Dermis microvascular lymphatic vessel endothelial cell (primary cell): Measurements from ENCODE around the gene CD22. TPM values are rescaled to one million over a fixed set of nuclear protein-coding genes. Genes with fewer than 3 reads are reported as not detected.
A peak's percentile ranks its signal among the peaks of the same experiment; 100 is the strongest.

Experiments
- DNase-seq, 2 donors: peaks; one replicate each; pipeline versions ENCODE4 v3.0.0 to v3.0.0-alpha.2; 2010; ENCODE audit warnings: low read depth in 2 of 2
- total RNA-seq: library from RNA; depleted of rRNA; stranded (reverse); fragments of >200 nt; gene quantifications from 2 replicates; pipeline ENCODE4 v1.2.1, GENCODE V29; 2014

Gene CD22
- total RNA-seq, 1 donor from 2014 or later, result 0.13 TPM

- DNase-seq, result no peak
Measured at GRCh38 chr19:35341006-35341405, 12.0 kb downstream of the CD22 start.

- no peak for DNase-seq
Measured at GRCh38 chr19:35341565-35342225, 12.7 kb downstream of the CD22 start.

GRCh38 chr19:35342430-35342829 is 13.4 kb downstream of the CD22 start:
- no peak for DNase-seq

GRCh38 chr19:35344511-35345031 is 15.6 kb downstream of the CD22 start:
- no peak for DNase-seq

GRCh38 chr19:35345671-35346111 is 16.7 kb downstream of the CD22 start:
- DNase-seq, result no peak

- DNase-seq, result no peak
Measured at GRCh38 chr19:35346193-35347052, 17.4 kb downstream of the CD22 start.

- DNase-seq, result no peak
Measured at GRCh38 chr19:35347171-35347929, 18.4 kb downstream of the CD22 start, which contains the start of gene FFAR1. Gene FFAR1 (plus strand): TSS chr19:35347902. CDS start chr19:35351552, 3,650 bp downstream.

- no peak for DNase-seq
Measured at GRCh38 chr19:35347930-35348298, 18.9 kb downstream of the CD22 start.

- DNase-seq, result no peak
Measured at GRCh38 chr19:35348911-35349611, 20.1 kb downstream of the CD22 start.

GRCh38 chr19:35349614-35350521 is 20.9 kb downstream of the CD22 start:
- DNase-seq, result no peak

GRCh38 chr19:35350591-35350990 is 21.6 kb downstream of the CD22 start:
- no peak for DNase-seq

- DNase-seq, result no peak
Measured at GRCh38 chr19:35351411-35352176, 22.6 kb downstream of the CD22 start.

GRCh38 chr19:35352177-35352447 is 23.1 kb downstream of the CD22 start:
- no peak for DNase-seq

GRCh38 chr19:35352448-35353304 is 23.7 kb downstream of the CD22 start:
- DNase-seq, result peak; percentile 50 to 68

- DNase-seq, result no peak
Measured at GRCh38 chr19:35353635-35354034, 24.6 kb downstream of the CD22 start.

GRCh38 chr19:35354898-35355297 is 25.9 kb downstream of the CD22 start:
- no peak for DNase-seq

- no peak for DNase-seq
Measured at GRCh38 chr19:35355791-35356460, 26.9 kb downstream of the CD22 start.
